ENCODE results near the gene RAX2. TPM values are rescaled to one million over a fixed set of nuclear protein-coding genes. Genes with fewer than 3 reads are reported as not detected.

Gene RAX2
- total and polyA plus RNA-seq, 2 of the 13 experiments (the other 11 are each of a cell fraction or from before 2014, with no cell fraction given) = not detected

DNA sequence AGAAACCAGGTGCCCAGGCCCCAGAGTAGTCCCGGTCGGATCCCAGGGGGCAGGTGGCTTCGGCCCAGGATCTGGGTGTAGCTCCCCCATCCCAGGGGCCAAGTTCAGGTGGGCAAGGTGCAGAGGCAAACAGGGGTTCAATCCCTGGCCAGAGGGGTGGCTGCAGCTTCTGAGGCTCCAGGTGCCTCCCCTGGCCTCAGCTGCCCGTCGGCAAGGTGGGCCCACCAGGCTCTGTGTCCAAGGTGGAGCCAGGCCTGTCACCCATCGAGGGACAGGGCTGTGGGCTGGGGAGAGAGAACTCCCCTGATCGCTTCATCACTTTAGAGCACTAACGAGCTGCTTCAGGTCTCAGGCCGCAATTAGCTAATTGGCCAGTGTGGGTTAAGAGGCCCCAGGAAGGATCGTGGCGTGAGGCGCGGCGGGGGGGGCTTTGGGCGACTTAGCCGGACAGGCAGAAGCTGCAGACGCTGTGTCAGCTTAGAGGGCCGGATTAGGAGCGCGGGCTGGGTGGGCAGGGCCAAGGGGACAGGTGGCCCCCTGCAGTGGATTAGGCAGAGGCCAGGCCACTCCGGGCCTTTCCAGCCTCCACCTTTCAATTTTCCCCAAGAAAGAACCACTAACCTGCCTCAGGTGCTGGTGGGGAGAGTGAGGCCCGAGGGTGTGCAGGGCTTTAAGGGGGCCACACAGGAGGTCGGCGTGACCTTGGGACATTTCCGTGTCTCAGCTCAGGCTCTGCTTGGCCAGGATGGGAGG lies 2.8 kb upstream of the RAX2 start (continued):
- no peak for TF ChIP-seq ZNF12 (CRISPR knock-in tag; IDR thresholded peaks at IDR 0.05)
- TF ChIP-seq, protein P1, sequence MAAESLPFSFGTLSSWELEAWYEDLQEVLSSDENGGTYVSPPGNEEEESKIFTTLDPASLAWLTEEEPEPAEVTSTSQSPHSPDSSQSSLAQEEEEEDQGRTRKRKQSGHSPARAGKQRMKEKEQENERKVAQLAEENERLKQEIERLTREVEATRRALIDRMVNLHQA (CRISPR knock-in tag; IDR thresholded peaks at IDR 0.05) = no peak

DNA sequence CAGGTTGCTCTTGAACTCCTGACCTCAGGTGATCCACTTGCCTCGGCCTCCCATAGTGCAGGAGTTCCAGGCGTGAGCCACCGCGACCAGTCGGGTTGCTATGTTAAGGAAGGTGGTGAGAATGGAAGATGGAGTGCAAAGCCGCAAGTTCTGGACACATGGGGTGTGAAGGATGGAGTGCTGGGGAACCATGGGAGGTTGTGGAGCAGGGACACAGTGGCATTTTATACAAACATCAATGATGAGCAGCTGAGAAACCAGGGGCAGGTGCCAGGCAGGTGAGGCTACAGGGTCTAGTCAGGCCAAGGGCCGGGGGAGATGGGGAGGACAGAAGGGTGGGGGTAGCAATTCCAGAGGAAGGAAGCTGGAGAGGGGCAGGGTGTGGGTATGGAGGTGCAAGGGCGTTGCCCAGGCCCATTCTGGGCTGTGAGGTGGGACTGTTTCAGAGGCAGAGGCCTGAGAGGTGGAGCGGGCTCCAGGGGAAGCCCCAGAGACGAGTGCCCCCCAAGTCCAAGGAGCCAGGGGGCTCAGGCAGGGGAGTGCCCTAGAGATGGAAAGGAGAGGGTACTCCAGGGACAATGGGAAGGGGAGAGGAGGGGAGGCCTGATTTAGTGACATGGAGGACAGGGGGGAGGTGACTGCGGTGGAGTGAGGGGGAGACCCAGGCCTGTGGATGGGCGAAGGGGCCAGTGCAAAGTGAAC lies 1.9 kb upstream of the RAX2 start:
- POLR2A ChIA-PET = interaction anchor here (3.4 kb wide), 1 partner anchor 12 kb away, joined by 15 read pairs; the partner anchor contains the start of genes APBA3 and MRPL54
- Histone ChIP-seq H3K36me3 (replicated peaks in 1 of 2; ENCODE audit: control insufficient read depth in 1 of 2, insufficient read depth in 2 of 2, low read length in 2 of 2) (no peaks in the 10 kb centered on the region), H3K27ac (ENCODE audit: extremely low read length, insufficient read depth, low read length) (no peak overlapping the region), H2AFZ (ENCODE audit: low read length) (no peak overlapping the region), H3K79me2 (ENCODE audit: insufficient read depth, low read length) (no peaks in the 10 kb centered on the region), H3K27me3 (ENCODE audit: control insufficient read depth in 1 of 2, insufficient read depth in 2 of 2, low read length in 2 of 2) (peaks cover 0 to 19% of the 10 kb centered on the region in 2 experiments; a peak in 3 of 5 replicates), H3K4me2 (ENCODE audit: low read depth, low read length) (no peak overlapping the region), H3K9me3 (ENCODE audit: low read length) (no peaks in the 10 kb centered on the region), H3K4me1 (ENCODE audit: insufficient read depth, low read length) (no peaks in the 10 kb centered on the region), H3K4me3 (replicated peaks in 1 of 3; ENCODE audit: insufficient read depth in 1 of 3, low read depth in 2 of 3, low read length in 3 of 3) (no peak overlapping the region), H3K9ac (ENCODE audit: insufficient read depth, low read depth, low read length) (no peak overlapping the region), H4K20me1 (ENCODE audit: insufficient read depth, low read length) (no peaks in the 10 kb centered on the region)
- FAIRE-seq (no peak), ATAC-seq (no peak), DNase-seq (ENCODE audit: low spot score) (no peak)
- in situ Hi-C loops (cut with HindIII; ENCODE audit: extremely low pct_ligation_motif_present, low pct_unique_long_range_greater_than_20kb) = no loop called here
- TF ChIP-seq, protein P2, sequence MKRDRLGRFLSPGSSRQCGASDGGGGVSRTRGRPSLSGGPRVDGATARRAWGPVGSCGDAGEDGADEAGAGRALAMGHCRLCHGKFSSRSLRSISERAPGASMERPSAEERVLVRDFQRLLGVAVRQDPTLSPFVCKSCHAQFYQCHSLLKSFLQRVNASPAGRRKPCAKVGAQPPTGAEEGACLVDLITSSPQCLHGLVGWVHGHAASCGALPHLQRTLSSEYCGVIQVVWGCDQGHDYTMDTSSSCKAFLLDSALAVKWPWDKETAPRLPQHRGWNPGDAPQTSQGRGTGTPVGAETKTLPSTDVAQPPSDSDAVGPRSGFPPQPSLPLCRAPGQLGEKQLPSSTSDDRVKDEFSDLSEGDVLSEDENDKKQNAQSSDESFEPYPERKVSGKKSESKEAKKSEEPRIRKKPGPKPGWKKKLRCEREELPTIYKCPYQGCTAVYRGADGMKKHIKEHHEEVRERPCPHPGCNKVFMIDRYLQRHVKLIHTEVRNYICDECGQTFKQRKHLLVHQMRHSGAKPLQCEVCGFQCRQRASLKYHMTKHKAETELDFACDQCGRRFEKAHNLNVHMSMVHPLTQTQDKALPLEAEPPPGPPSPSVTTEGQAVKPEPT (CRISPR knock-in tag; IDR thresholded peaks at IDR 0.05; ENCODE audit: low read depth) = no peak
- TF ChIP-seq, protein P3, sequence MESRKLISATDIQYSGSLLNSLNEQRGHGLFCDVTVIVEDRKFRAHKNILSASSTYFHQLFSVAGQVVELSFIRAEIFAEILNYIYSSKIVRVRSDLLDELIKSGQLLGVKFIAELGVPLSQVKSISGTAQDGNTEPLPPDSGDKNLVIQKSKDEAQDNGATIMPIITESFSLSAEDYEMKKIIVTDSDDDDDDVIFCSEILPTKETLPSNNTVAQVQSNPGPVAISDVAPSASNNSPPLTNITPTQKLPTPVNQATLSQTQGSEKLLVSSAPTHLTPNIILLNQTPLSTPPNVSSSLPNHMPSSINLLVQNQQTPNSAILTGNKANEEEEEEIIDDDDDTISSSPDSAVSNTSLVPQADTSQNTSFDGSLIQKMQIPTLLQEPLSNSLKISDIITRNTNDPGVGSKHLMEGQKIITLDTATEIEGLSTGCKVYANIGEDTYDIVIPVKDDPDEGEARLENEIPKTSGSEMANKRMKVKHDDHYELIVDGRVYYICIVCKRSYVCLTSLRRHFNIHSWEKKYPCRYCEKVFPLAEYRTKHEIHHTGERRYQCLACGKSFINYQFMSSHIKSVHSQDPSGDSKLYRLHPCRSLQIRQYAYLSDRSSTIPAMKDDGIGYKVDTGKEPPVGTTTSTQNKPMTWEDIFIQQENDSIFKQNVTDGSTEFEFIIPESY (CRISPR knock-in tag; IDR thresholded peaks at IDR 0.05) = peak; percentile 12; the same call in 1 of the 2 replicates
- TF ChIP-seq CBX1 (IDR thresholded peaks at IDR 0.05; ENCODE audit: low read depth) (no peak), HHEX (CRISPR knock-in tag; IDR thresholded peaks at IDR 0.05) (no peak), ZNF160 (CRISPR knock-in tag; IDR thresholded peaks at IDR 0.05) (no peak)
- 38% methylated on average over 12 of the region's 12 CpGs for WGBS (ENCODE audit: low lambda C conversion rate)
- BruUV-seq (replicated peaks) = no TSS peak
- CTCF ChIA-PET (ENCODE audit: low intra/inter-chr PET ratio, low total read pairs) = no interaction called here
- intact Hi-C loops (cut with micrococcal nuclease; ENCODE audit: unreplicated experiment) = no loop called here
